GM04504 (cell line): ENCODE measurements around the gene APOLD1.
"Not testable (repeated sequence)": the region's sequence is repeated elsewhere in the genome, so short reads cannot be mapped to it uniquely, and the experiment has no call there.

Experiments used
- DNase-seq: peaks from one replicate; pipeline ENCODE4 v3.0.0-alpha.2; 2012; ENCODE audit warnings: low read depth

APOLD1 gene

GRCh38 chr12:12784911-12785814, at the start of gene APOLD1:
Gene APOLD1 (plus strand): TSS chr12:12785659. CDS start chr12:12785692, 33 bp downstream.
- DNase-seq = no peak

GRCh38 chr12:12736759-12737676, 48.4 kb upstream of the APOLD1 start:
- no peak for DNase-seq

- DNase-seq = not testable (repeated sequence)
Observed at GRCh38 chr12:12738152-12738551, 47.3 kb upstream of the APOLD1 start.

GRCh38 chr12:12741660-12742059, 43.8 kb upstream of the APOLD1 start:
- no peak for DNase-seq

- DNase-seq = no peak
Observed at GRCh38 chr12:12744546-12745305, 40.7 kb upstream of the APOLD1 start.

- DNase-seq = no peak
Observed at GRCh38 chr12:12745576-12746211, 39.8 kb upstream of the APOLD1 start.

- no peak for DNase-seq
Observed at GRCh38 chr12:12747278-12747677, 38.2 kb upstream of the APOLD1 start.

GRCh38 chr12:12748044-12748443, 37.4 kb upstream of the APOLD1 start:
- no peak for DNase-seq

- no peak for DNase-seq
Observed at GRCh38 chr12:12749433-12749832, 36.0 kb upstream of the APOLD1 start.

GRCh38 chr12:12755923-12756322, 29.5 kb upstream of the APOLD1 start:
- no peak for DNase-seq

GRCh38 chr12:12757121-12757520, 28.3 kb upstream of the APOLD1 start:
- DNase-seq = no peak

GRCh38 chr12:12759234-12759915, 26.1 kb upstream of the APOLD1 start:
- no peak for DNase-seq

GRCh38 chr12:12764824-12765223, 20.6 kb upstream of the APOLD1 start:
- no peak for DNase-seq

GRCh38 chr12:12770262-12770661, 15.2 kb upstream of the APOLD1 start:
- DNase-seq = no peak

GRCh38 chr12:12774791-12775190, 10.7 kb upstream of the APOLD1 start:
- no peak for DNase-seq

- DNase-seq = no peak
Observed at GRCh38 chr12:12776261-12776660, 9.2 kb upstream of the APOLD1 start.

- no peak for DNase-seq
Observed at GRCh38 chr12:12777092-12777491, 8.4 kb upstream of the APOLD1 start.

- DNase-seq = no peak
Observed at GRCh38 chr12:12779007-12779406, 6.5 kb upstream of the APOLD1 start.

- DNase-seq = peak; percentile 73
Observed at GRCh38 chr12:12779529-12779928, 5.9 kb upstream of the APOLD1 start.

GRCh38 chr12:12784116-12784515, 1.3 kb upstream of the APOLD1 start:
- no peak for DNase-seq

- no peak for DNase-seq
Observed at GRCh38 chr12:12786351-12786705, 869 bp downstream of the APOLD1 start.
